H1 (cell line): ENCODE data around the gene KDM6B. TPM values are rescaled to one million over a fixed set of nuclear protein-coding genes. Genes with fewer than 3 reads are reported as not detected.

ENCODE experiments used
- CTCF ChIA-PET: fragments of 300-600 bp; sonication (Branson Sonifier 250); formaldehyde crosslinking; loops from one replicate; lab custom pipeline; 2021; ENCODE audit not compliant: partially characterized antibody; lab: Charles Lee
- POLR2A ChIA-PET: fragments of 300-600 bp; sonication (Branson Sonifier 250); formaldehyde crosslinking; loops from one replicate; lab custom pipeline; 2021; ENCODE audit warnings: inconsistent platforms; ENCODE audit not compliant: partially characterized antibody; lab: Charles Lee
- DNase-seq, 2 experiments: peaks; one replicate each; pipeline versions ENCODE4 v3.0.0 to v3.0.0-alpha.2; 2010 to 2022; ENCODE audit warnings: low spot score in 2 of 2, low read depth in 1 of 2, mixed read lengths in 1 of 2
- FAIRE-seq: peaks from 2 replicates; lab custom pipeline; 2011; peaks lifted over from hg19 to GRCh38; lab: Jason Lieb, UNC
- H2AFZ ChIP-seq: 2 replicates; pipeline ENCODE4 v1.8.1; 2012; ENCODE audit warnings: low read length, inconsistent platforms
- H2AK5ac ChIP-seq: 2 replicates; pipeline ENCODE4 v1.6.1; 2013; ENCODE audit warnings: low read depth, low read length
- H2BK120ac ChIP-seq: replicated peaks from 2 replicates; pipeline ENCODE3; 2013; ENCODE audit warnings: low read depth, low read length, inconsistent platforms
- H2BK12ac ChIP-seq: 2 replicates; pipeline ENCODE4 v1.6.1; 2013; ENCODE audit warnings: low read depth, low read length
- H2BK15ac ChIP-seq: 2 replicates; pipeline ENCODE4 v1.6.1; 2013; ENCODE audit warnings: low read length
- H2BK20ac ChIP-seq: 2 replicates; pipeline ENCODE4 v1.6.1; 2013; ENCODE audit warnings: low read length
- H2BK5ac ChIP-seq: 2 replicates; pipeline ENCODE4 v1.6.1; 2013; ENCODE audit warnings: low read depth, low read length
- H3K14ac ChIP-seq: 2 replicates; pipeline ENCODE4 v1.6.1; 2013; ENCODE audit warnings: inconsistent platforms; ENCODE audit not compliant: insufficient read length
- H3K18ac ChIP-seq: 2 replicates; pipeline ENCODE4 v1.6.1; 2013; ENCODE audit warnings: low read length; ENCODE audit errors: extremely low read depth
- H3K23ac ChIP-seq: 2 replicates; pipeline ENCODE4 v1.6.1; 2013; ENCODE audit warnings: inconsistent platforms; ENCODE audit not compliant: insufficient read length
- H3K23me2 ChIP-seq: 2 replicates; pipeline ENCODE4 v1.6.1; 2013; ENCODE audit warnings: low read depth, low read length
- H3K27ac ChIP-seq: 2 replicates; pipeline ENCODE4 v1.6.1; 2011; ENCODE audit warnings: low read depth, low read length, inconsistent platforms
- H3K27me3 ChIP-seq, 4 experiments: replicated peaks in 1 of 4; 1 replicate in 1 of 4; 2 replicates in 3 of 4; pipeline versions ENCODE4 v1.6.1 to v1.8.1; 2011 to 2013; ENCODE audit warnings: low read length in 3 of 4, mild to moderate bottlenecking in 3 of 4, inconsistent platforms in 2 of 4, mixed read lengths in 2 of 4, moderate library complexity in 1 of 4; ENCODE audit not compliant: control insufficient read depth in 3 of 4, insufficient read depth in 3 of 4; ENCODE audit errors: extremely low read depth in 1 of 4
- H3K36me3 ChIP-seq, 4 experiments: 2 replicates each; pipeline versions ENCODE4 v1.6.1 to v1.8.1; 2011 to 2013; ENCODE audit warnings: mild to moderate bottlenecking in 4 of 4, low read length in 3 of 4, moderate library complexity in 2 of 4, control low read depth in 1 of 4, inconsistent platforms in 1 of 4; ENCODE audit not compliant: insufficient read depth in 4 of 4, control insufficient read depth in 2 of 4
- H3K4ac ChIP-seq: replicated peaks from 2 replicates; pipeline ENCODE3; 2013; ENCODE audit warnings: low read length, low read depth, mixed read lengths, inconsistent platforms; ENCODE audit not compliant: insufficient read length
- H3K4me1 ChIP-seq, 4 experiments: replicated peaks in 1 of 4; 1 replicate in 1 of 4; 2 replicates in 3 of 4; pipeline versions ENCODE4 v1.6.1 to v1.8.1; 2011 to 2013; ENCODE audit warnings: low read length in 3 of 4, inconsistent platforms in 2 of 4, mixed read lengths in 1 of 4; ENCODE audit not compliant: insufficient read depth in 4 of 4, control insufficient read depth in 3 of 4
- H3K4me2 ChIP-seq, 2 experiments: 2 replicates each; pipeline versions ENCODE4 v1.6.1 to v1.8.1; 2011 to 2013; ENCODE audit warnings: low read depth in 2 of 2, low read length in 2 of 2, control low read depth in 1 of 2, inconsistent platforms in 1 of 2, mild to moderate bottlenecking in 1 of 2; ENCODE audit not compliant: insufficient read depth in 1 of 2
- H3K4me3 ChIP-seq, 4 experiments: fragments of 200-600, 300-600 bp in 1 of 4; sonication (generic), shearing (Covaris generic), sonication (Bioruptor Twin) in 1 of 4; 2 replicates each; pipeline versions ENCODE4 v1.5.1 to v1.8.1; 2011 to 2016; ENCODE audit warnings: low read length in 4 of 4, low read depth in 3 of 4, control low read depth in 2 of 4, inconsistent platforms in 2 of 4, mild to moderate bottlenecking in 2 of 4, mixed read lengths in 1 of 4, moderate library complexity in 1 of 4; ENCODE audit not compliant: insufficient read depth in 2 of 4; ENCODE audit errors: extremely low read depth in 1 of 4
- H3K56ac ChIP-seq: replicated peaks from 2 replicates; pipeline ENCODE3; 2013; ENCODE audit warnings: low read depth, mild to moderate bottlenecking, mixed read lengths, low read length, inconsistent platforms; ENCODE audit not compliant: insufficient read length
- H3K79me1 ChIP-seq: 2 replicates; pipeline ENCODE4 v1.6.1; 2013; ENCODE audit warnings: low read depth, low read length, control low read depth
- H3K79me2 ChIP-seq, 2 experiments: 2 replicates each; pipeline versions ENCODE4 v1.6.1 to v1.8.1; 2012 to 2013; ENCODE audit warnings: low read length in 2 of 2, mild to moderate bottlenecking in 2 of 2, inconsistent platforms in 1 of 2; ENCODE audit not compliant: insufficient read depth in 2 of 2, control insufficient read depth in 1 of 2
- H3K9ac ChIP-seq, 4 experiments: replicated peaks in 1 of 4; 1 replicate in 1 of 4; 2 replicates in 3 of 4; pipeline versions ENCODE4 v1.6.1 to v1.8.1; 2011 to 2013; ENCODE audit warnings: low read depth in 3 of 4, low read length in 3 of 4, control low read depth in 2 of 4, mild to moderate bottlenecking in 2 of 4, moderate library complexity in 2 of 4, inconsistent platforms in 1 of 4; ENCODE audit errors: extremely low read depth in 1 of 4
- H3K9me3 ChIP-seq, 2 experiments: 2 replicates each; pipeline versions ENCODE4 v1.6.1 to v1.8.1; 2012 to 2013; ENCODE audit warnings: mild to moderate bottlenecking in 2 of 2, moderate library complexity in 2 of 2, control low read depth in 1 of 2, inconsistent platforms in 1 of 2, low read depth in 1 of 2, low read length in 1 of 2, mixed read lengths in 1 of 2; ENCODE audit not compliant: insufficient read depth in 2 of 2
- H4K20me1 ChIP-seq, 2 experiments: replicated peaks in 1 of 2; 2 replicates each; pipeline versions ENCODE3 to v1.8.1; 2011 to 2013; ENCODE audit warnings: inconsistent platforms in 2 of 2, low read length in 2 of 2, mild to moderate bottlenecking in 1 of 2; ENCODE audit not compliant: insufficient read depth in 2 of 2, control insufficient read depth in 1 of 2
- H4K5ac ChIP-seq: 2 replicates; pipeline ENCODE4 v1.6.1; 2013; ENCODE audit warnings: low read length, low read depth, mixed read lengths, inconsistent platforms; ENCODE audit not compliant: insufficient read length
- H4K8ac ChIP-seq: 2 replicates; pipeline ENCODE4 v1.8.0; 2013; ENCODE audit warnings: mild to moderate bottlenecking, moderate library complexity, low read length, inconsistent platforms; ENCODE audit not compliant: insufficient read depth; ENCODE audit errors: extremely low read depth
- H4K91ac ChIP-seq: replicated peaks from 2 replicates; pipeline ENCODE3; 2013; ENCODE audit warnings: low read length, mixed read lengths, inconsistent platforms; ENCODE audit not compliant: insufficient read length
- CEBPB ChIP-seq: IDR thresholded peaks from 2 replicates; pipeline ENCODE4 v1.6.1; 2012; ENCODE audit warnings: low read depth, low read length
- EGR1 ChIP-seq: IDR thresholded peaks from 2 replicates; pipeline ENCODE4 v1.6.1; 2011; ENCODE audit warnings: low read depth, low read length, borderline replicate concordance
- HDAC2 ChIP-seq, 2 experiments: fragments of 300-600 bp in 1 of 2; sonication (generic) in 1 of 2; IDR thresholded peaks; 2 replicates each; pipeline ENCODE4 v1.6.1; 2011 to 2012; ENCODE audit warnings: low read depth in 2 of 2, low read length in 2 of 2, mild to moderate bottlenecking in 2 of 2, moderate library complexity in 2 of 2, borderline replicate concordance in 1 of 2, inconsistent platforms in 1 of 2
- KDM4A ChIP-seq: IDR thresholded peaks from one replicate; pipeline ENCODE4 v1.7.1; 2012; ENCODE audit warnings: low read depth, mild to moderate bottlenecking, moderate library complexity, low read length, inconsistent platforms; ENCODE audit not compliant: severe bottlenecking
- KDM5A ChIP-seq: fragments of 200-600 bp; IDR thresholded peaks from 2 replicates; pipeline ENCODE4 v1.7.1; 2012; ENCODE audit warnings: mild to moderate bottlenecking, low read length, inconsistent platforms, mixed read lengths
- SP1 ChIP-seq: IDR thresholded peaks from 2 replicates; pipeline ENCODE4 v1.6.1; 2011; ENCODE audit warnings: low read depth, low read length
- SP4 ChIP-seq: IDR thresholded peaks from 2 replicates; pipeline ENCODE4 v1.6.1; 2012; ENCODE audit warnings: low read length, inconsistent platforms
- YY1 ChIP-seq: IDR thresholded peaks from 2 replicates; pipeline ENCODE4 v1.6.1; 2011; ENCODE audit warnings: low read depth, mild to moderate bottlenecking, low read length
- WGBS, 2 experiments: shearing (Covaris generic) in 1 of 2; methylation state at CpG; one replicate each; pipeline versions ENCODE4 v1.1.6 to v1.1.7; 2013 to 2015; ENCODE audit warnings: low lambda C conversion rate in 2 of 2, mixed read lengths in 2 of 2, inconsistent platforms in 1 of 2, low coverage in 1 of 2, missing lambda C conversion rate in 1 of 2; ENCODE audit not compliant: insufficient replicate concordance in 2 of 2, insufficient coverage in 1 of 2, insufficient read length in 1 of 2; ENCODE audit errors: extremely low coverage in 1 of 2, missing lambda C conversion rate in 1 of 2; 5-methylcytosine and 5-hydroxymethylcytosine counted together
- polyA plus RNA-seq, 7 experiments: library from polyadenylated mRNA; depleted of rRNA in 3 of 7; stranded (reverse) in 5 of 7; unstranded in 2 of 7; fragments of >200 nt in 5 of 7; fragments of 200-250 nt in 2 of 7; gene quantifications; 1 replicate in 5 of 7; 2 replicates in 1 of 7; 4 replicates in 1 of 7; pipeline versions ENCODE4 v1.2.1 to v1.2.3, GENCODE V29; 2011 to 2013; ENCODE audit warnings: missing spikeins in 2 of 7, mixed read lengths in 2 of 7
- total RNA-seq: library from RNA; stranded (reverse); fragmentation: NEBNext Ultra II Directional; extraction: Animal tissue kit (Norgen Biotek cat#: 25700); gene quantifications from 2 replicates; pipeline ENCODE4 v1.2.1, GENCODE V29; 2021

The KDM6B gene
- total and polyA plus RNA-seq, 2 of the 8 experiments (the other 6 are each of a cell fraction or from before 2014, with no cell fraction given) = 0.48 to 3.7 TPM

- H3K36me3 ChIP-seq = peaks cover 0 to 4% (median 0%) of the 10 kb centered on the region in 4 experiments; a peak in 3 of 8 replicates
- no peak overlapping the region for H2BK5ac ChIP-seq
- H3K27ac ChIP-seq = no peak overlapping the region
- H3K4me1 ChIP-seq = peaks cover 0 to 28% (median 17%) of the 10 kb centered on the region in 4 experiments; a peak in 6 of 7 replicates
- POLR2A ChIA-PET = interaction anchor here (0.7 to 4.0 kb wide), 3 partner anchors 9 to 13 kb away, joined by 3 to 24 read pairs (median 3); no protein-coding TSS in a partner anchor
- H3K23me2 ChIP-seq = peaks cover 13% of the 10 kb centered on the region; the same call in 1 of the 2 replicates
- no peak overlapping the region for H3K4me3 ChIP-seq
- H4K20me1 ChIP-seq = peaks cover 7 to 24% of the 10 kb centered on the region in 2 experiments
- H3K14ac ChIP-seq = no peak overlapping the region
- no peak overlapping the region for H3K9ac ChIP-seq
- peaks cover 16 to 35% (median 31%) of the 10 kb centered on the region in 4 experiments for H3K27me3 ChIP-seq
- H3K4me2 ChIP-seq = no peak overlapping the region
- no peak overlapping the region for H2AK5ac ChIP-seq
- H2BK15ac ChIP-seq = no peak overlapping the region
- H3K79me1 ChIP-seq = no peaks in the 10 kb centered on the region
- no peak overlapping the region for H4K5ac ChIP-seq
- no peak overlapping the region for H2BK20ac ChIP-seq
- no peak for FAIRE-seq
- no peak overlapping the region for H3K4ac ChIP-seq
- H2BK12ac ChIP-seq = no peak overlapping the region
- DNase-seq = no peak
- no peak overlapping the region for H4K91ac ChIP-seq
- no peak overlapping the region for H3K23ac ChIP-seq
- H4K8ac ChIP-seq = no peak overlapping the region
- CTCF ChIA-PET = interaction anchor here (1.1 to 4.9 kb wide), 4 partner anchors 13 to 106 kb away, joined by 3 to 44 read pairs (median 5); partner anchors contain the start of gene KDM6B
- no peak overlapping the region for H3K56ac ChIP-seq
- H2BK120ac ChIP-seq = no peak overlapping the region
- no peak overlapping the region for H2AFZ ChIP-seq
- WGBS, 2 experiments = 88% methylated on average over 35 of the region's 35 CpGs; no CpG with 5 or more reads in 1 of the 2 experiments
- no peaks in the 10 kb centered on the region for H3K9me3 ChIP-seq
- no peak overlapping the region for H3K18ac ChIP-seq
- no peaks in the 10 kb centered on the region for H3K79me2 ChIP-seq
- TF ChIP-seq HDAC2 (IDR thresholded peaks at IDR 0.05; ENCODE audit: borderline replicate concordance in 1 of 2, low read depth in 2 of 2, low read length in 2 of 2) (no peak), SP4 (no peak), KDM4A (no peak), EGR1 (no peak), KDM5A (no peak), CEBPB (no peak), YY1 (no peak), SP1 (no peak)
Measured at GRCh38 chr17:7849130-7849750, 15.2 kb downstream of the KDM6B start.
